ENCODE data around the gene OR6N2. TPM values are rescaled to one million over a fixed set of nuclear protein-coding genes. Genes with fewer than 3 reads are reported as not detected.

OR6N2 gene
- total and polyA plus RNA-seq, 2 experiments from 2014 or later, result not detected

DNA sequence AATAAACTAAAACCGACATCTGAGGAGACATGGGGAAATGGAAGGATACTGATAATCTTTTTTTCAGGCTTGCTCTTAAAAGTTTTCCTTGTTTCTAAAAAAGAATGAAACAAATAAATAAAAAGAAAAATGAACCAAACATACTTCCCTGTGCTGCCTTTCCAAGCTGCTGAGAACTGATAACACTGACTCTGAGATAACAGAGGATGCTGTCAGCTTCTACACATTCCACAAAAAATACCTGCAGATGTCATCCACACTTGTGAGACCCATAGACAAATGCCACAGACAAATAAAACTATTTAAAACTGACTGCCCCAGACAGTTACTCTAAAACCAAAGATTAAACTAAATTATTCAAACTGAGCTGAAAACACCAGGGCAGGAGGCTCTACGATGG lies 48.5 kb downstream of the OR6N2 start (continued):
- TF ChIP-seq ZNF331 (CRISPR knock-in tag; IDR thresholded peaks at IDR 0.05; ENCODE audit: low read depth), result no peak
- TF ChIP-seq, protein P1, sequence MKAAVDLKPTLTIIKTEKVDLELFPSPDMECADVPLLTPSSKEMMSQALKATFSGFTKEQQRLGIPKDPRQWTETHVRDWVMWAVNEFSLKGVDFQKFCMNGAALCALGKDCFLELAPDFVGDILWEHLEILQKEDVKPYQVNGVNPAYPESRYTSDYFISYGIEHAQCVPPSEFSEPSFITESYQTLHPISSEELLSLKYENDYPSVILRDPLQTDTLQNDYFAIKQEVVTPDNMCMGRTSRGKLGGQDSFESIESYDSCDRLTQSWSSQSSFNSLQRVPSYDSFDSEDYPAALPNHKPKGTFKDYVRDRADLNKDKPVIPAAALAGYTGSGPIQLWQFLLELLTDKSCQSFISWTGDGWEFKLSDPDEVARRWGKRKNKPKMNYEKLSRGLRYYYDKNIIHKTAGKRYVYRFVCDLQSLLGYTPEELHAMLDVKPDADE (IDR thresholded peaks at IDR 0.05), result no peak
- TF ChIP-seq JUNB (IDR thresholded peaks at IDR 0.05; ENCODE audit: unreplicated experiment), result no peak

DNA sequence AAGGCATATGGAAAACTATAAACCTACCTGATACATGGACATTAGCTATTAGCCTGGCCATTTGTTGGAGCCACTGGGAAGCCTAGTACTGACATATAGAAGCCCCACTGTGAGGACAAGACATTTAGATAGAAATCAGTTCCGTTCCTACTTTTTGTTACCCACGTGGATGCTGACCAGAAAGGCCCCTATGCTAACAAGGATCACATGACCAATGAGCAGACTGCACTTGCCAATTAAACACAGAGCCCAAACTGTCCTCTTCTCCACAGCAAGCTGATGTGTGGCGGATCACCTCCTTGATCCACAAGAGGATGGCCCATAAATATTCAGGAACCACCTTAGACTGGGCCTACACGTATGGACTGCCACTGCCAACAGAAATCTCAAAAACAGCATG lies 49.3 kb downstream of the OR6N2 start:
- TF ChIP-seq JUNB (IDR thresholded peaks at IDR 0.05; ENCODE audit: unreplicated experiment) (no peak), CREB1 (CRISPR knock-in tag; IDR thresholded peaks at IDR 0.05; ENCODE audit: low read depth) (no peak), NANOG (IDR thresholded peaks at IDR 0.05; ENCODE audit: borderline replicate concordance) (no peak), ZNF114 (CRISPR knock-in tag; IDR thresholded peaks at IDR 0.05) (no peak), STAT1 (IDR thresholded peaks at IDR 0.05; ENCODE audit: unreplicated experiment) (no peak), EZH2 (IDR thresholded peaks at IDR 0.05; ENCODE audit: low read depth, unreplicated experiment) (no peak), ZNF331 (CRISPR knock-in tag; IDR thresholded peaks at IDR 0.05; ENCODE audit: low read depth) (no peak), POLR2AphosphoS5 (IDR thresholded peaks at IDR 0.05; ENCODE audit: low read depth) (no peak)
- TF ChIP-seq, protein P2, sequence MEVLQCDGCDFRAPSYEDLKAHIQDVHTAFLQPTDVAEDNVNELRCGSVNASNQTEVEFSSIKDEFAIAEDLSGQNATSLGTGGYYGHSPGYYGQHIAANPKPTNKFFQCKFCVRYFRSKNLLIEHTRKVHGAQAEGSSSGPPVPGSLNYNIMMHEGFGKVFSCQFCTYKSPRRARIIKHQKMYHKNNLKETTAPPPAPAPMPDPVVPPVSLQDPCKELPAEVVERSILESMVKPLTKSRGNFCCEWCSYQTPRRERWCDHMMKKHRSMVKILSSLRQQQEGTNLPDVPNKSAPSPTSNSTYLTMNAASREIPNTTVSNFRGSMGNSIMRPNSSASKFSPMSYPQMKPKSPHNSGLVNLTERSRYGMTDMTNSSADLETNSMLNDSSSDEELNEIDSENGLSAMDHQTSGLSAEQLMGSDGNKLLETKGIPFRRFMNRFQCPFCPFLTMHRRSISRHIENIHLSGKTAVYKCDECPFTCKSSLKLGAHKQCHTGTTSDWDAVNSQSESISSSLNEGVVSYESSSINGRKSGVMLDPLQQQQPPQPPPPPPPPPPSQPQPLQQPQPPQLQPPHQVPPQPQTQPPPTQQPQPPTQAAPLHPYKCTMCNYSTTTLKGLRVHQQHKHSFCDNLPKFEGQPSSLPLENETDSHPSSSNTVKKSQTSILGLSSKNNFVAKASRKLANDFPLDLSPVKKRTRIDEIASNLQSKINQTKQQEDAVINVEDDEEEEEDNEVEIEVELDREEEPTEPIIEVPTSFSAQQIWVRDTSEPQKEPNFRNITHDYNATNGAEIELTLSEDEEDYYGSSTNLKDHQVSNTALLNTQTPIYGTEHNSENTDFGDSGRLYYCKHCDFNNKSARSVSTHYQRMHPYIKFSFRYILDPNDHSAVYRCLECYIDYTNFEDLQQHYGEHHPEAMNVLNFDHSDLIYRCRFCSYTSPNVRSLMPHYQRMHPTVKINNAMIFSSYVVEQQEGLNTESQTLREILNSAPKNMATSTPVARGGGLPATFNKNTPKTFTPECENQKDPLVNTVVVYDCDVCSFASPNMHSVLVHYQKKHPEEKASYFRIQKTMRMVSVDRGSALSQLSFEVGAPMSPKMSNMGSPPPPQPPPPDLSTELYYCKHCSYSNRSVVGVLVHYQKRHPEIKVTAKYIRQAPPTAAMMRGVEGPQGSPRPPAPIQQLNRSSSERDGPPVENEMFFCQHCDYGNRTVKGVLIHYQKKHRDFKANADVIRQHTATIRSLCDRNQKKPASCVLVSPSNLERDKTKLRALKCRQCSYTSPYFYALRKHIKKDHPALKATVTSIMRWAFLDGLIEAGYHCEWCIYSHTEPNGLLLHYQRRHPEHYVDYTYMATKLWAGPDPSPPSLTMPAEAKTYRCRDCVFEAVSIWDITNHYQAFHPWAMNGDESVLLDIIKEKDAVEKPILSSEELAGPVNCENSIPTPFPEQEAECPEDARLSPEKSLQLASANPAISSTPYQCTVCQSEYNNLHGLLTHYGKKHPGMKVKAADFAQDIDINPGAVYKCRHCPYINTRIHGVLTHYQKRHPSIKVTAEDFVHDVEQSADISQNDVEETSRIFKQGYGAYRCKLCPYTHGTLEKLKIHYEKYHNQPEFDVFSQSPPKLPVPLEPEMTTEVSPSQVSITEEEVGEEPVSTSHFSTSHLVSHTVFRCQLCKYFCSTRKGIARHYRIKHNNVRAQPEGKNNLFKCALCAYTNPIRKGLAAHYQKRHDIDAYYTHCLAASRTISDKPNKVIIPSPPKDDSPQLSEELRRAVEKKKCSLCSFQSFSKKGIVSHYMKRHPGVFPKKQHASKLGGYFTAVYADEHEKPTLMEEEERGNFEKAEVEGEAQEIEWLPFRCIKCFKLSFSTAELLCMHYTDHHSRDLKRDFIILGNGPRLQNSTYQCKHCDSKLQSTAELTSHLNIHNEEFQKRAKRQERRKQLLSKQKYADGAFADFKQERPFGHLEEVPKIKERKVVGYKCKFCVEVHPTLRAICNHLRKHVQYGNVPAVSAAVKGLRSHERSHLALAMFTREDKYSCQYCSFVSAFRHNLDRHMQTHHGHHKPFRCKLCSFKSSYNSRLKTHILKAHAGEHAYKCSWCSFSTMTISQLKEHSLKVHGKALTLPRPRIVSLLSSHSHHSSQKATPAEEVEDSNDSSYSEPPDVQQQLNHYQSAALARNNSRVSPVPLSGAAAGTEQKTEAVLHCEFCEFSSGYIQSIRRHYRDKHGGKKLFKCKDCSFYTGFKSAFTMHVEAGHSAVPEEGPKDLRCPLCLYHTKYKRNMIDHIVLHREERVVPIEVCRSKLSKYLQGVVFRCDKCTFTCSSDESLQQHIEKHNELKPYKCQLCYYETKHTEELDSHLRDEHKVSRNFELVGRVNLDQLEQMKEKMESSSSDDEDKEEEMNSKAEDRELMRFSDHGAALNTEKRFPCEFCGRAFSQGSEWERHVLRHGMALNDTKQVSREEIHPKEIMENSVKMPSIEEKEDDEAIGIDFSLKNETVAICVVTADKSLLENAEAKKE (CRISPR knock-in tag; IDR thresholded peaks at IDR 0.05), result no peak
- TF ChIP-seq, protein P3, sequence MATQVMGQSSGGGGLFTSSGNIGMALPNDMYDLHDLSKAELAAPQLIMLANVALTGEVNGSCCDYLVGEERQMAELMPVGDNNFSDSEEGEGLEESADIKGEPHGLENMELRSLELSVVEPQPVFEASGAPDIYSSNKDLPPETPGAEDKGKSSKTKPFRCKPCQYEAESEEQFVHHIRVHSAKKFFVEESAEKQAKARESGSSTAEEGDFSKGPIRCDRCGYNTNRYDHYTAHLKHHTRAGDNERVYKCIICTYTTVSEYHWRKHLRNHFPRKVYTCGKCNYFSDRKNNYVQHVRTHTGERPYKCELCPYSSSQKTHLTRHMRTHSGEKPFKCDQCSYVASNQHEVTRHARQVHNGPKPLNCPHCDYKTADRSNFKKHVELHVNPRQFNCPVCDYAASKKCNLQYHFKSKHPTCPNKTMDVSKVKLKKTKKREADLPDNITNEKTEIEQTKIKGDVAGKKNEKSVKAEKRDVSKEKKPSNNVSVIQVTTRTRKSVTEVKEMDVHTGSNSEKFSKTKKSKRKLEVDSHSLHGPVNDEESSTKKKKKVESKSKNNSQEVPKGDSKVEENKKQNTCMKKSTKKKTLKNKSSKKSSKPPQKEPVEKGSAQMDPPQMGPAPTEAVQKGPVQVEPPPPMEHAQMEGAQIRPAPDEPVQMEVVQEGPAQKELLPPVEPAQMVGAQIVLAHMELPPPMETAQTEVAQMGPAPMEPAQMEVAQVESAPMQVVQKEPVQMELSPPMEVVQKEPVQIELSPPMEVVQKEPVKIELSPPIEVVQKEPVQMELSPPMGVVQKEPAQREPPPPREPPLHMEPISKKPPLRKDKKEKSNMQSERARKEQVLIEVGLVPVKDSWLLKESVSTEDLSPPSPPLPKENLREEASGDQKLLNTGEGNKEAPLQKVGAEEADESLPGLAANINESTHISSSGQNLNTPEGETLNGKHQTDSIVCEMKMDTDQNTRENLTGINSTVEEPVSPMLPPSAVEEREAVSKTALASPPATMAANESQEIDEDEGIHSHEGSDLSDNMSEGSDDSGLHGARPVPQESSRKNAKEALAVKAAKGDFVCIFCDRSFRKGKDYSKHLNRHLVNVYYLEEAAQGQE (IDR thresholded peaks at IDR 0.05; ENCODE audit: unreplicated experiment), result no peak
- TF ChIP-seq, protein P1 (IDR thresholded peaks at IDR 0.05), result no peak
- TF ChIP-seq, protein P4, sequence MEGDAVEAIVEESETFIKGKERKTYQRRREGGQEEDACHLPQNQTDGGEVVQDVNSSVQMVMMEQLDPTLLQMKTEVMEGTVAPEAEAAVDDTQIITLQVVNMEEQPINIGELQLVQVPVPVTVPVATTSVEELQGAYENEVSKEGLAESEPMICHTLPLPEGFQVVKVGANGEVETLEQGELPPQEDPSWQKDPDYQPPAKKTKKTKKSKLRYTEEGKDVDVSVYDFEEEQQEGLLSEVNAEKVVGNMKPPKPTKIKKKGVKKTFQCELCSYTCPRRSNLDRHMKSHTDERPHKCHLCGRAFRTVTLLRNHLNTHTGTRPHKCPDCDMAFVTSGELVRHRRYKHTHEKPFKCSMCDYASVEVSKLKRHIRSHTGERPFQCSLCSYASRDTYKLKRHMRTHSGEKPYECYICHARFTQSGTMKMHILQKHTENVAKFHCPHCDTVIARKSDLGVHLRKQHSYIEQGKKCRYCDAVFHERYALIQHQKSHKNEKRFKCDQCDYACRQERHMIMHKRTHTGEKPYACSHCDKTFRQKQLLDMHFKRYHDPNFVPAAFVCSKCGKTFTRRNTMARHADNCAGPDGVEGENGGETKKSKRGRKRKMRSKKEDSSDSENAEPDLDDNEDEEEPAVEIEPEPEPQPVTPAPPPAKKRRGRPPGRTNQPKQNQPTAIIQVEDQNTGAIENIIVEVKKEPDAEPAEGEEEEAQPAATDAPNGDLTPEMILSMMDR (conservative IDR thresholded peaks at IDR 0.05; ENCODE audit: low read depth in 2 of 2), result no peak
- no peaks in the 10 kb centered on the region for H3K36me3 ChIP-seq (ENCODE audit: insufficient read depth)
- H3K4me3 ChIP-seq, result no peak overlapping the region
- H3K4me2 ChIP-seq, result no peak overlapping the region
- Mint-ChIP-seq H3K4me1 (no peaks in the 10 kb centered on the region), H3K36me3 (ENCODE audit: low read depth) (no peaks in the 10 kb centered on the region), H3K4me3 (no peak overlapping the region), H3K27ac (no peak overlapping the region), H3K27me3 (ENCODE audit: insufficient read depth, low read depth, poor library complexity) (no peaks in the 10 kb centered on the region), H3K9me3 (no peaks in the 10 kb centered on the region)
- H3K4me1 ChIP-seq (ENCODE audit: insufficient read depth), result no peaks in the 10 kb centered on the region
- no peak for ATAC-seq
- no peaks in the 10 kb centered on the region for H3K79me2 ChIP-seq (replicated peaks; ENCODE audit: insufficient read depth)
- no peak overlapping the region for H3K27ac ChIP-seq (ENCODE audit: low read depth)
- H3K9me2 ChIP-seq (ENCODE audit: insufficient read depth), result no peaks in the 10 kb centered on the region; the same call in 1 of the 2 replicates
- no peak for DNase-seq (ENCODE audit: low spot score)
- H3K27me3 ChIP-seq (ENCODE audit: insufficient read depth), result no peaks in the 10 kb centered on the region
- no peaks in the 10 kb centered on the region for H4K20me1 ChIP-seq (replicated peaks; ENCODE audit: insufficient read depth)
- H2AFZ ChIP-seq, result no peak overlapping the region
- no peaks in the 10 kb centered on the region for H3F3A ChIP-seq (replicated peaks; ENCODE audit: low read depth)
